ENCODE measurements around the gene GMPR.
"Not testable (repeated sequence)": the region's sequence is repeated elsewhere in the genome, so short reads cannot be mapped to it uniquely, and the experiment has no call there.

GMPR gene

DNA sequence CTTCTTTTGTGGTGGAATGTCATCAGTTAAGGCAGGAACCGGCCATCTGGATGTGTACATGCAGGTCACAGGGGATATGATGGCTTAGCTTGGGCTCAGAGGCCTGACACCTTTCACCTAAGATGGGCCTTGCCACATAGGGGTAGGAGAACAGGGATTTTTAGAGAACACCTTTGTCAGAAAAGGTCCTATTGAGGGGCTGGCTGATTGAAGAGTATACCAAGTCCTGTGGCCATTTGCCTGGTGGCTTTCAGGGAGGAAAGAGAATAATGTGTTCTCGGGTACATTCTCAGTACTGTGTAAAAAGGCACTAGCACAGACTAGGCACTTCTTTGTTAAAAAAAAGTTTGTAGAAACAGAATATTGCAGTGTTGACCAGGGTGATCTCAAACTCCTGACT lies 26.4 kb downstream of the GMPR start:
- no peak overlapping the region for H3K27ac ChIP-seq
- in situ Hi-C loops (cut with HindIII; ENCODE audit: low pct_ligation_motif_present, low sequenced_read_pairs) = no loop called here
- H3K36me3 ChIP-seq (replicated peaks) = no peaks in the 10 kb centered on the region
- TF ChIP-seq, protein P1, sequence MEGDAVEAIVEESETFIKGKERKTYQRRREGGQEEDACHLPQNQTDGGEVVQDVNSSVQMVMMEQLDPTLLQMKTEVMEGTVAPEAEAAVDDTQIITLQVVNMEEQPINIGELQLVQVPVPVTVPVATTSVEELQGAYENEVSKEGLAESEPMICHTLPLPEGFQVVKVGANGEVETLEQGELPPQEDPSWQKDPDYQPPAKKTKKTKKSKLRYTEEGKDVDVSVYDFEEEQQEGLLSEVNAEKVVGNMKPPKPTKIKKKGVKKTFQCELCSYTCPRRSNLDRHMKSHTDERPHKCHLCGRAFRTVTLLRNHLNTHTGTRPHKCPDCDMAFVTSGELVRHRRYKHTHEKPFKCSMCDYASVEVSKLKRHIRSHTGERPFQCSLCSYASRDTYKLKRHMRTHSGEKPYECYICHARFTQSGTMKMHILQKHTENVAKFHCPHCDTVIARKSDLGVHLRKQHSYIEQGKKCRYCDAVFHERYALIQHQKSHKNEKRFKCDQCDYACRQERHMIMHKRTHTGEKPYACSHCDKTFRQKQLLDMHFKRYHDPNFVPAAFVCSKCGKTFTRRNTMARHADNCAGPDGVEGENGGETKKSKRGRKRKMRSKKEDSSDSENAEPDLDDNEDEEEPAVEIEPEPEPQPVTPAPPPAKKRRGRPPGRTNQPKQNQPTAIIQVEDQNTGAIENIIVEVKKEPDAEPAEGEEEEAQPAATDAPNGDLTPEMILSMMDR (IDR thresholded peaks at IDR 0.05; ENCODE audit: low read depth, low read length, missing control alignments) = no peak
- no peak overlapping the region for H3K4me3 ChIP-seq (ENCODE audit: low read depth, low read length)
- no peak for DNase-seq
- no peaks in the 10 kb centered on the region for H3K27me3 ChIP-seq (replicated peaks)

DNA sequence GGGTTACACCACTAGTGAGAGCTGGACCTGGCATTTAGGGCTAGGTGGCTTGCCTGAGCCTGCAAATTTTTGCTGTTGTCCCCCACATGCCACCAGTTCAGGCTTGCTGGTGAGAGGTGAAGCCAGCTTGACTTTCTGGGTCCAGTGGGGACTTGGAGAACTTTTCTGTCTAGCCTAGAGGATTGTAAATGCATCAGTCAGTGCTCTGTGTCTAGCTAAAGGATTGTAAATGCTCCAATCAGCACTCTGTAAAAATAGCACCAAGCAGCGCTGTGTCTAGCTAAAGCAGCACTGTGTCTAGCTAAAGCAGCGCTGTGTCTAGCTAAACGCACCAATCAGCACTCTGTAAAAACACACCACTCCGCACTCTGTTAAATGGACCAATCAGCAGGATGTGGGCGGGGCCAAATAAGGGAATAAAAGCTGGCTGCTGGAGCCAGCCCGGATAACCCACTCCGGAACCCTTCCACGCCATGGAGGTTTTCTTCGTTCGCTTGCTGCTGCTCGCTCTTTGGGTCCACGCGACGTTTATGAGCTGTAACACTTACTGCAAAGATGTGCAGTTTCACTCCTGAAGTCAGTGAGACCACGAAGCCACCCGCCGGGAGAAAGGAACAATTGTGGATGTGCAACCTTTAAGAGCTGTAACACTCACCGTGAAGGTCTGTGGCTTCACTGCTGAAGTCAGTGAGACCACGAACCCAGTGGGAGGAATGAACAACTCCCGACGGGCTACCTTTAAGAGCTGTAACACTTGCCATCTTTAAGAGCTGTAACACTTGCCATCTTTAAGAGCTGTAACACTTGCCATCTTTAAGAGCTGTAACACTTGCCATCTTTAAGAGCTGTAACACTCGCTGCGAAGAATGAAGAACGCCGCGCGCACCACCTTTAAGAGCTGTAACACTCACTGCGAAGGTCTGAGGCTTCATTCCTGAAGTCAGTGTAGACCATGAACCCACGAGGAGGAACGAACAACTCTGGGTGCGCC lies 27.3 kb downstream of the GMPR start:
- no peaks in the 10 kb centered on the region for H3K36me3 ChIP-seq (replicated peaks)
- no peak overlapping the region for H3K4me3 ChIP-seq (ENCODE audit: low read depth, low read length)
- DNase-seq = no peak
- no peaks in the 10 kb centered on the region for H3K27me3 ChIP-seq (replicated peaks)
- no peak overlapping the region for H3K27ac ChIP-seq
- TF ChIP-seq, protein P1 (IDR thresholded peaks at IDR 0.05; ENCODE audit: low read depth, low read length, missing control alignments) = no peak
- in situ Hi-C loops (cut with HindIII; ENCODE audit: low pct_ligation_motif_present, low sequenced_read_pairs) = no loop called here

DNA sequence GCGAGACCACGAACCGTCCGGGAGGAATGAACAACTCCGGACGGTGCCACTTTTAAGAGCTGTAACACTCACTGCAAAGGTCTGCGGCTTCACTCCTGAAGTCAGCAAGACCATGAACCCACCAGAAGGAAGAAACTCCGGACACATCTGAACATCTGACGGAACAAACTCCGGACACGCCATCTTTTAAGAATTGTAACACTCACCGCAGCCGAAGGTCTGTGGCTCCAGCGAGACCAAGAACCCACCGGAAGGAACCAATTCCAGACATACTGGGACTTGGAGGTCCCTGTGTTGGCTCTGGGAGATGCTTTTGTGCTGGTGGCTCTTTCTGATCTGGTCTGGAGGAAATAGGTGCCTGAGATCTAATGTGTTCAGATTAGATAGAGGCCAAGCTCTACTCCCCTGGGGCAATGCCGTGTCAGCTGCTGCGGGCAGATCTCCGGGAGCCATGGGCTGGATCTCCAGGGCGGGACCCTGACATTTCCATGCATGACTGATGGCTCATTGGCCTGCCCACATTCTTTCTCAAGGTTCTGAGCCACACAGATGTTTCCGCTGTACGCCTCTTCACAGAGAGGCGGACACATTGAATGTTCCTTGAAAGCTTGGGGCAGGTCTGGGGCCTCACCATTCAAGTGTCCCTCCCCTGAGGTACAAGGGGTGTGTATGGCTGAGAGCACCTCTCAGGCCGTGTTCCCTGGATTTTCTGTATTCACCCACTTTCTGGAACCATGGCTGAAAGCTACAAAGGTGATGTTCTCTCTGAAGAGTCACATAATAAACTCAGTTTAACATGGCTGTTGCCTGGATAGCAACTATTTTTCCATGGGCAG lies 29.3 kb downstream of the GMPR start:
- in situ Hi-C loops (cut with HindIII; ENCODE audit: low pct_ligation_motif_present, low sequenced_read_pairs) = no loop called here
- Histone ChIP-seq H3K36me3 (replicated peaks) (no peaks in the 10 kb centered on the region), H3K27me3 (replicated peaks) (no peaks in the 10 kb centered on the region), H3K27ac (no peak overlapping the region), H3K4me3 (ENCODE audit: low read depth, low read length) (no peak overlapping the region)
- DNase-seq = no peak
- TF ChIP-seq, protein P1 (IDR thresholded peaks at IDR 0.05; ENCODE audit: low read depth, low read length, missing control alignments) = no peak

DNA sequence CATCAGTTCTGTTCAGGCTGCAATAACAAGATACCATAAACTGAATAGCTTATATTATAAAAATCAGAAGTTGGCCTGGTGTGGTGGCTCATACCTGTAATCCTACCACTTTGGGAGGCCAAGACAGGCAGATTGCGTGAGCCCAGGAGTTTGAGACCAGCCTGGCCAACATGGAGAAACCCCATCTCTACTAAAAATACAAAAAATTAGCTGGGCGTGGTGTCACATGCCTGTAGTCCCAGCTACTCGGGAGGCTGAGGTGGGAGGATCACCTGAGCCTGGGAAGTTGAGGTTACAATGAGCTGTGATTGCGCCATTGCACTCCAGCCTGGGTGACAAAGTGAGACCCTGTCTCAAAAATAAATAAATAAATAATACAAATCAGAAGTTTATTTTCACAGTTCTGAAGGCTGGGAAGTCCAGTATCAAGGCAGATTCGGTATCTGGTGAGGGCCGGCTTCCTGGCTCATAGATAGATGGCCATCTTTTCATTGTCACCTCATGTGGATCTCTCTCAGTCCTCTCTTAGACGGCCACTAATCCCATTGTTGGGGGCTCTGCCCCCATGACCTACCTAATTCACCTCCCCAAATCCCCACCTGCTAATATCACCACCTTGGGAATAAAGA lies 31.2 kb downstream of the GMPR start:
- H3K27ac ChIP-seq; H3K27me3 ChIP-seq (replicated peaks); H3K4me3 ChIP-seq (ENCODE audit: low read depth, low read length); DNase-seq; H3K36me3 ChIP-seq (replicated peaks); in situ Hi-C loops (cut with HindIII; ENCODE audit: low pct_ligation_motif_present, low sequenced_read_pairs): not testable (repeated sequence)

DNA sequence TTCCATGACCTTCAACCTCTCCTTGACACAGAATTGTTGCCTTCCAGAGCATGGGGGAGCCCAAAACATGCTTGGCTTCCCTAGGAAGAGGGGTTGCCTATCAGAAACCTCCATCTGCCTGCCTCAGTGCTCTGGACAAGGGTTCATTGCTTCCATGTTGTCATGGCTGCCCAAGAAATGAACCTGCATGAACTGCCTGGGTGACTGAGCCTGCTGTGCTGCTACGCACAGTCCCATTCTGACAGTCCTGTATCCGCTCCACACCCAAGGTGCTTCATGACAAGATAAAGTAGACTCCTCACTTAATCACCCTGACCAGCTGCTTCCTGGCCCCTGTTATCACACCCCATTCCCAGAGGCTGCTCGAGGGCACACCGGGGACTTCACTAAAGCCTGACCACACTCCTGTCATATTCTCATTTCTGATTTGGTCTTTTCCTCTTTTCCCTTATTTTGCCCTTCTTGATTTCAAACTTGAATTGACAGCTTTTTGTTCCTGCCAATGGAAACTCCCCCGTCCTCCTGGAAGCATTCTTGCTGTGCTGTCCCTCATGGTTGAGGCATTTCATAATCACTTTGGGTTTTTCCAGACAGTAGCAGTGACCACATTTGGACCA lies 31.9 kb downstream of the GMPR start:
- DNase-seq = no peak
- H3K36me3 ChIP-seq (replicated peaks) = no peaks in the 10 kb centered on the region
- TF ChIP-seq, protein P1 (IDR thresholded peaks at IDR 0.05; ENCODE audit: low read depth, low read length, missing control alignments) = no peak
- no peaks in the 10 kb centered on the region for H3K27me3 ChIP-seq (replicated peaks)
- in situ Hi-C loops (cut with HindIII; ENCODE audit: low pct_ligation_motif_present, low sequenced_read_pairs) = no loop called here
- no peak overlapping the region for H3K27ac ChIP-seq
- no peak overlapping the region for H3K4me3 ChIP-seq (ENCODE audit: low read depth, low read length)

Data from brain microvascular endothelial cell (primary cell).